Activated CD8-positive, alpha-beta memory T cell treated with anti-CD3 and anti-CD28 coated beads, Interleukin-2, amount 50 U/mL, for 1 hour (primary cell): Measurements from ENCODE around the gene CAPRIN1.

ENCODE experiments used
- DNase-seq: peaks from one replicate; pipeline ENCODE4 v3.0.0-alpha.2; 2020; ENCODE audit errors: extremely low read depth

Gene CAPRIN1, protein sequence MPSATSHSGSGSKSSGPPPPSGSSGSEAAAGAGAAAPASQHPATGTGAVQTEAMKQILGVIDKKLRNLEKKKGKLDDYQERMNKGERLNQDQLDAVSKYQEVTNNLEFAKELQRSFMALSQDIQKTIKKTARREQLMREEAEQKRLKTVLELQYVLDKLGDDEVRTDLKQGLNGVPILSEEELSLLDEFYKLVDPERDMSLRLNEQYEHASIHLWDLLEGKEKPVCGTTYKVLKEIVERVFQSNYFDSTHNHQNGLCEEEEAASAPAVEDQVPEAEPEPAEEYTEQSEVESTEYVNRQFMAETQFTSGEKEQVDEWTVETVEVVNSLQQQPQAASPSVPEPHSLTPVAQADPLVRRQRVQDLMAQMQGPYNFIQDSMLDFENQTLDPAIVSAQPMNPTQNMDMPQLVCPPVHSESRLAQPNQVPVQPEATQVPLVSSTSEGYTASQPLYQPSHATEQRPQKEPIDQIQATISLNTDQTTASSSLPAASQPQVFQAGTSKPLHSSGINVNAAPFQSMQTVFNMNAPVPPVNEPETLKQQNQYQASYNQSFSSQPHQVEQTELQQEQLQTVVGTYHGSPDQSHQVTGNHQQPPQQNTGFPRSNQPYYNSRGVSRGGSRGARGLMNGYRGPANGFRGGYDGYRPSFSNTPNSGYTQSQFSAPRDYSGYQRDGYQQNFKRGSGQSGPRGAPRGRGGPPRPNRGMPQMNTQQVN

DNA sequence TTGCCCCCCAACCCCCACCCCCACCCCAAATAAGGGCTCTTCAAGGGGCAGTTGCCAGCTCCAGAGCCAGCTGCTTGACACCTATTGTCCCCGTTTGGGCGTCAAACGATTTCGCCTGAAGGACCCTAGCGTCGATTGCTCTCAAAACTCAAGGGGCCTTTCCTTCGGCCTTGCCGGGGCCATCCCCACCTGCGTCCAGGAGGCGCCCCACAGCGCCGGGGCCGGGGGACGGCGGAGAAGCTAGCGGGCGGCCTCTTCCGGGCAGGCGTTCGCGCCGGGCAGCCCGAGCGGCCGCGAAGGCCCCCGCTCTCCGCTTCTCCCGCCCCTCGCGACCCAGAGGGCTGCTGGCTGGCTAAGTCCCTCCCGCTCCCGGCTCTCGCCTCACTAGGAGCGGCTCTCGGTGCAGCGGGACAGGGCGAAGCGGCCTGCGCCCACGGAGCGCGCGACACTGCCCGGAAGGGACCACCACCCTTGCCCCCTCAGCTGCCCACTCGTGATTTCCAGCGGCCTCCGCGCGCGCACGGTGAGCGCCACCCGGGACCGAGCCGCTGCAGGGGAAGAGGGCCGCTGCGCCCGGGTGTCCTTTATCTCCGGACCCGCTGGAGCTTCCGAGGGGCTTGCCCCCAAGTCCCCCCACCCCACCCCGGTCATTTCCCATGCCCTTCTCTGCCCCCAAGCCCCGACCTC lies at the start of gene CAPRIN1:
Gene CAPRIN1, plus strand, starts transcription at position 383 of the 687 bp plus-strand sequence. CDS start 690 bp downstream, outside the sequence.
- peak; percentile 56 for DNase-seq

DNA sequence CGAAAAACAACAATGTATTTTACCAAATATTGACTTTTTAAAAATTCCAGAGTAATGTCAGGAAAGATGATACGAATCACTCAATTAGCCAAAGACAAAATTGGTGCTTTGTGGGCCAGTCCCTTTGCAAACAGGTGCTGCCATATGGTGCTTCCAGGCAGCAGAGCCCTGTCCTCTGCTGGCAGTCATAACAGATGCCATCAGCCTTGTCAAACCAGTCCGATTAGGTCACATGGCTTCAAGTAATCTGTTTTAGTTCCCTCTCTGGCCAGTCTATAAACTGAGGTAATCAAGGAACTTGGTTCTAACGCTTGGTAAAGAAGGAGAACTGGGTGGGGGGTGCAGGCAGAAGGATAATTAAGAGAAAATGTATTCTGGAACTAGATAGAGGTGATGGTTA lies 49.1 kb upstream of the CAPRIN1 start:
- no peak for DNase-seq

DNA sequence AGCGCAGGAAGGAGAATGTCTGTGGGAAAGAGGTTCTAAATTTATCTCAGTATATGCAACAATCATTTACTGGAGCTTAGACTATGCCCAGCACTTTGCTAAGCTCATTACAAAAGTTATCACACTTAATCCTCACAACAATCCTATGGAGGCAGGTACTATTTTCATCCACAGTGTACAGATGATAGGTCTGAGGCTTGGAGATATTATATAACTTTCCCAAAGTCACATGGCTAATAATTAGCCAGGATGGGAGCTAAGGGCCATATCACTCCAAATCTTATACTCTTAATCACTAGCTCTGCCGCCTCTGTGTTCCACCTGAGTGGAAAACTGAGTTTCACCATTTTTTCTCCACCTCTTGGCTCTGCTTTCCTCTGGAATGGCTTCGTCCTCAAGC lies 47.3 kb upstream of the CAPRIN1 start:
- no peak for DNase-seq

DNA sequence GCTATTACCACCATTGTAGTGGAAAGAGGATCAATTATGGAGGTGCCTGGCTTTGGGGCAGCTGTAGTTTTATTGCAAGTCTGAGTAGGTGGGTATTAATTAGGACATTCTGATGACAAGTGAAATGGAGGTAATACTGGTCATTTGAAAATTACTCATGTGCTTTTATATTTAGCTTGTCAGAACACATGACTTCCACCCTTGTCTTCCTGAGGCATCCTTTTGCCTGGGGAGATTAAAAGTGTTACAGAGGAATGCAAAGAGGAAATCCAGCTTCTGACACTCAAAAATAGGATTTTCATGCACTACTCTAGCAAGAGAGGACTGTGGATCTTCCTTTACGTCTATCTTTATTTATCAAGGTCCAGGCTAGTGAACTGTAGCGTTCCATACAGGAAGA lies 44.7 kb upstream of the CAPRIN1 start:
- DNase-seq, result no peak

DNA sequence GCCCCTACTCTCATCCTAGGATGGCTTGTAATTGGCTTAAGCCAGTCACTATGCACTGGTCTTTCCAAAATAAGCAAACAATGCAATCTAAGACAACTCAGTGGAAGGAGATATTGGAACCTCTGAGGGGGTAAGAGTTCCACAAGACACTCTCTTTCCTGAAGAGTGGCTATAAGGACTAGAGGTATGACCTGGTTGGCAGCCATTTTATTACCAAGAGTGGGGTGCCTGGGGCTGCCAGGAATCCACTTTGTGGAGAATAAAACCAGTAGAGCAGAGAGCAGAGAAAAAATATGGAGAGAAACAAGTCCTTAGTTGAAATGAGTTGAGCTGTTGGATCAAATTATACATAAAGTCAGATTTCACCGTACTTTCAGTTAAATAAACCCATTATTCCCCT lies 38.8 kb upstream of the CAPRIN1 start:
- no peak for DNase-seq

DNA sequence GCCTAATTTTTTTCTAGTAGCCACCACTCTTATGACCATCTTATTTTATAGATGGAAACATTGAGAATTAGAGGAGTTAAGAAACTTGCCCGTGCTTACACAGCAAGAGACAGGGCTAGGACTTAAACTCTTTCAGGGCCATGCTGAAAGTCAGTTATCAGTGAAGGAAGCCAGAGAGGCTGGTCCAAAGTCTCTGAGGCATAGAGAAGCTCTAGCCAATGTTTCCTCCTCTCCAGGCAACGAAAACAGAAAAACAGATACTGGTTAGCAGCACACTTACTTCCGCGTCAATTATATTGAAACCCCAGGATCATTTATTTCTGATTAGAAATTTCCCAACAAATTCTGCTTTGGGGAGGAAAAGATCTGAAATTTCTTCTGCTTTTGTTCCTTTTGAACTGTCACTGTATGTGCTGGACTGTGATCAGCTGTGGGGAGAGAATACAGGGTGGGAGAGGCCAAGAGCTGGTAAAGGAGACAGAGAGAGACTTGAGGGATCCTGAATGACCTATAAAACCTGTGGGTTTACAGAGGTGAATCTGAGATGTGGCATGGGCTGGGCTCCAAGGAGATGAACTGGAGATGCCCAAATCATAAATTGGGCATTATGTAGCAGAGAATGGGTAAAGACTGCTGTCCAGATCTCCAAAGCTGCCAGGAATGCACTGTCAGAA lies 37.5 kb upstream of the CAPRIN1 start:
- no peak for DNase-seq

DNA sequence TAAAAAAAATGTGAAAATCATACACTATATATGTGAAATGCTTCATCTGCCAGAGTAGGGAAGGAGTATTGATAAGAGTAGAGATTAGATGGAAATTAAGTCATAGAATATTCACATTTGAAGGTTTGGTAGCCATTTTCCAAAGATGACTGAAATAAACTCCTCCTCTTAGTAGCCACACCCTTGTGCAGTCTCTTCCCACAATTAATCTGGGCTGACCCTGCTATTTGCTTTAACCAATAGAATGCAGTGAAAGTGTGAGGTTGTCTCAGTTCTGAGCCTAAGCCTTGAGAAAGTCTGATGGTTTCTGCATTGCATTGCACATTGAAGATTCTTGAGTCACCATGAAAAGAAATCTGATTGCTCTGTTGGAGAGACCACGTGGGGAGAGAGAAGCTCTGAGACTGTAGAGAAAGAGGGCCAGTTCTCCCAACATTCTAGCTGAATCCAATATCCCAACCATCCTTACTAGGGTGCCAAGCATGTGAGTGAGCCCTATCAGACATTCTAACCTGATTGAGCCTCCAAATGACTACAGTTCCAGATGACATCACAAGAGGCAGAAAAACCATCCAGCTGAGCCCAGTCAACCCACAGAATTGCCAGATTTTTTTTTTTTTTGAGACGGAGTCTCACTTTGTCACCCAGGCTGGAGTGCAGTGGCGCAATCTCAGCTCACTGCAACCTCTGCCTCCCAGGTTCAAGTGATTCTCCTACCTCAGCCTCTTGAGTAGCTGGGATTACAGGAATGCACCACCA lies 29.4 kb upstream of the CAPRIN1 start:
- DNase-seq, result no peak

DNA sequence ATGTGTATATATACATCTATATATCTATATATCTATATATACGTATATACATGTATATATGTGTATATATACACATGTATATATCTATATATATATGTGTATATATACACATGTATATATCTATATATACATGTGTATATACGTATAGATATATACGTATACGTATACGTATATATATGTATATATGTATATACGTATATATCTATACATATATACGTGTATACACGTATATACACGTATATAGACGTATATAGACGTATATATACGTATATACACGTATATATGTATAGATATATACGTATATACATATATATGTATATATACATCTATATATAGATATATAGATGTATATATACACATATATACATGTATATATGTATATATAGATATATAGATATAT lies 25.1 kb upstream of the CAPRIN1 start:
- DNase-seq, result no peak

DNA sequence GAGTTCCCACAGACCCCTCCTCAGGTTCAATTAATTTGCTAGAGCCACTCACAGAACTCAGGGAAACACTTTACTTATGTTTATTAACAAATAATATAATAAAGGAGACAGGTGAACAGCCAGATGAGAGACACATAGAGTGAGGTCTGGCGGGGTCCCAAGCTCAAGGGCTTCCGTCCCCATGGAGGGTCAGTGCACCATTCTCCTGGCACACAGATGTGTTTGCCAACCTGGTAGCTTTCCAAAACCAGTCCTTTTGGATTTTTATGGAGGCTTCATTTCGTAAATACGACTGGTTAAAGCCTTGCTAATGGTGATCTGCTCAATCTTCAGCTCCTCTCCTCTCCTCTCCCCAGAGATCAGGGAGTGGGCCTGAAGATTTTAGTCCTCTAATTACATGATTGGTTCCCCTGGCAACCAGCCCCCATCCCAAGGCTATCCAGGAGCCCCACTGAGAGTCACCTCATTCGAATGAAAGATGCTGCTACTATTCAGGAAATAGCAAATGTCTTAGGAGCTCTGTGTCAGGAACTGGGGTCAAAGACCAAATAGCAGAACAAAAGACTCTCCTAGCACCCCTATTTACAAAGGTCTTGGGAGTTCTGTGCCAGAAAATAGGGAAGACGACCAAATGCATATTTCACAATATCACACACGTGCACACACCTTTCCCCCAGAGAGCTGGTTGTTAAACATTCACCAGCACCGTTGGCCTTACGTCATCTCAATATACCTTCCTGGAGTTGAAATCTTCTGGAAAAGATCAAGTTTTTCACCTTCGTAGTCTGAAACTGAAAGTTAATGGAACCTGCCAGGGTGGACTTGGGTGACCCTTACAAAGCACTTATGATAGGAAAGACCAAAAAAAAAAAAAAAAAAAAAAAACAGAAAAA lies 23.8 kb upstream of the CAPRIN1 start:
- DNase-seq, result no peak

DNA sequence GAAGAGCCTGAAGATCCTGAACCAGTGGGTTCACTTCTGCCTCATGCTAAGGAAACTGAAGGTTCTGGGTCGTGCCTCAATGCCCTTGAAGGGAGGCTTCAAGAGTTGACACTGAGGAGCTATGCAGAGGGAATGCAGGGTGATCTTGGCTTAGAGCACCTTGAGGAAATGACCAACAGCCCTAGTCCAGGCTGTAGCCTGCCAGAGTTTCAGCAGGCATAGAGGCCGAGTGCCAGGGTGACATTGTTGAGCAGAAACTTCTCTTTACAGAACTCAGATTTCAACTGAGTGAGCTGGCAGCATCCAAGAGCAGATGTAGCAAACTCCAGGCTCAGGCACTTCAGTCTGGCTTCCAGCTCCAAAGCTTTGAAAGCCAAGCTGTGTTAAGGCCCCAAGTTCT lies 23.1 kb upstream of the CAPRIN1 start:
- DNase-seq, result no peak

DNA sequence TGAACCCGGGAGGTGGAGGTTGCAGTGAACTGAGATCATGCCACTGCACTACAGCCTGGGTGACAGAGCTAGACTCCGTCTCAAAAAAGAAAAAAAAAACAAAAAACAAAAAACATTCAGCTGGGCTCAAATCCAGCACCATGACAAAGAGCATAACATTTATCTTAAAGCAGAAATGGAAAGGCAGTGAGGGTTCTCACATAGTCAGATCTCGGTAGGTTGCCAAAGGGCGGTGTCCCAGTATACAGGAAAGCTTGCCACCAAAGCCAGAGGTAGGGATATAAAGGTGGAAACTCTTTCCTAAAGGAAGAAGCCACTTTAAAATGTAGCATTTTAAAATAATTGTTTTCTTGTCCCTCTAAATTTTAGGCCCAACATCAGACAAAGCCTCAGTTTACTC lies 22.4 kb upstream of the CAPRIN1 start:
- DNase-seq, result no peak

DNA sequence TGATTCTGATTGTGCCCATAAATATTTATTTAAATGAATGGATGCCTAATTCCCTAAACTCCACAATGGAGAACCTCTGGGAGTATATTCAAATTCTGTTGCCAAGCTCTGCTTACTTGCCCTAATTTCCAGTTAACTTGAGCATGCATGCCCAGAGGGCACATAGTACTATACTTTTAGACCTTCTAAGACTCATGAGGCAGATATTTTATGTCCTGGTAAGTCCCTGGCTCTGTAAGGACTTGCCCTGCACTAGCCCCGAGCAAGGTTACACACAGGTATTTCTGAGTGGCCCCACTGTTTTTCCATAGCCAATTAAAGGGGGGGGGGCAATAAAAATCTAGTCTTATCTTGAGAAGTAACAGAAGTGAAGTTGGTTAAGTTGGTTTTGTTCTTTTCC lies 21.1 kb upstream of the CAPRIN1 start:
- DNase-seq, result no peak

DNA sequence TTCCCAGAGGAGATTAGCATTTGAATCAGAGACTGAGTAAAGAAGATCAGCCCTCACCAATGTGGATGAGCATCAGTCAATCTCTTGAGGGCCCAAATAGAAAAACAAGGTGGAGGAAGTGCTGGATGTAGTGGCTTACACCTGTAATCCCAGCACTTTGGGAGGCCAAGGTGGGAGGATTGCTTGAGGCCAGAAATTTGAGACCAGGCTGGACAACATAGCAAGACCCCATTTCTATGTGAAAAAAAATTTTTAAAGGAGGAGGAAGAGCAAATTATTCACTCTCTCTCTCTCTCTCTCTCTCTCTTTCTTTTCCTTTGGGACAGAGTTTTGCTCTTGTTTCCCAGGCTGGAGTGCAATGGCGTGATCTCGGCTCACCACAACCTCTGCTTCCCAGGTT lies 18.1 kb upstream of the CAPRIN1 start:
- DNase-seq, result no peak

DNA sequence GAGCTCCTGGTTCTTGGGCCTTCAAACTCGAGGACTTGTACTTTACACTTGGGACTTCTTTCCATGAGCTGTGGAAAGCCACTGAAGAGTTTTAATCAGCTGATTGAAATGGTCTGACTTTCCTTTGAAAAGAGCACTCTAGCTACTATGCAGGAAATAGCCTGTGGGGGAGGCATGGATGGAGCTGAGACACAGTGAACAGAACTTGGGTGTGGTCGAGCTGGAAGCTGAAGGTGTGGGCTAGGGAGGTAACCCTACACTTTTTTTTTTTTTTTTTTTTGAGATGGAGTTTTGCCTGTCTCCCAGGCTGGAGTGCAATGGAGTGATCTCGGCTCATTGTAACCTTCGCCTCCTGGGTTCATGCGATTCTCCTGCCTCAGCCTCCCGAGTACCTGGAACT lies 17.5 kb upstream of the CAPRIN1 start:
- DNase-seq, result no peak

DNA sequence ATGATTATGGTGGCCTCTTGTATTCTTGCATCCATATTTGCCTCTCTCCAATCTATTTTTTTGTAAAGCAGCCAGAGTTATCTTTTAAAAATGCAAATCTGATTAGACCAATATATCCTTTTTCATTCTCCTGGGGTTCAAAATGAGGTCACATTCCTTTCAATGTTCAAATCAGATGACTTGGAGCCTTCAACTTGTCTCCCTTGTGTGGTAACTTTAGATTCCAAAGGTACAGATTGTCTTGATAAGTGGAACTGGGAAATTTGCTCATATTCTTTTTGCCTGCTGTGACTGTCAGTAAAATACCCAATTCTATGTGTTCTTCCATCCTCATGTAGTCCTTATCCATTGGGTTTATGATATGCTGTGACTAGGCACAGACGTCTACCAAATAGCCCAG lies 15.1 kb upstream of the CAPRIN1 start:
- DNase-seq, result no peak

DNA sequence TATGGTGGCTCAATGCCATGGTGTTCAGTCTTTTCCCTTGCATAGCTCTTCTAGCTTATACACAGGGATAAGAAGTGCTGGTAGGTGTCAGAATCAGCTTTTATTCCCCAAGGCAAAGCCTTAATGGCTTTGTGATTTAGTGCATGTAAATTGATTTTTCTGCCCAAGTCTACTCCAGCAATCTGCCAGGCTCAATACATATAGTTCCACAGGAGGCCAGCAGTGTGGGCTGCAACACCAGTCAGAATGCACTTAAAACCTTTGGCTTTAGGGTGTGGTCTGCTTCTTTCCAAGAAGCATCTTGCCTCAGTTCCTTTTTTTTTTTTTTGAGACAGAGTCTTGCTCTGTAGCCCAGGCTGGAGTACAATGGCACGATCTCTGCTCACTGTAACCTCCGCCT lies 14.5 kb upstream of the CAPRIN1 start:
- no peak for DNase-seq

DNA sequence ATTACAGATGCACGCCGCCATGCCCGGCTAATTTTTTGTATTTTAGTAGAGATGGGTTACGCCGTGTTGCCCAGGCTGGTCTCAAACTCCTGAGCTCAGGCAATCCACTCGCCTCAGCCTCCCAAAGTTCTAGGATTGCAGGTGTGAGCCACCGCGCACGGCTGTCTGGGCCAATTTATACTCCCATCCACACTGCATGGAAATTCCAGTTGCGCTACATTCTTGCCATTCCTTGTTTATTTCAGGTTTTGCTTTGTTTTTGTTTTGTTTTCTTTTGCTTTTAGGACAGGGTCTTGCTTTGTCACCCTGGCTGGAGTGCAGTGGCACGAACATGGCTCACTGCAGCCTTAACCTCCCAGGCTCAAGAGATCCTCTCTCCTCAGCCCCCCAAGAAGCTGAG lies 11.0 kb upstream of the CAPRIN1 start:
- DNase-seq, result no peak

DNA sequence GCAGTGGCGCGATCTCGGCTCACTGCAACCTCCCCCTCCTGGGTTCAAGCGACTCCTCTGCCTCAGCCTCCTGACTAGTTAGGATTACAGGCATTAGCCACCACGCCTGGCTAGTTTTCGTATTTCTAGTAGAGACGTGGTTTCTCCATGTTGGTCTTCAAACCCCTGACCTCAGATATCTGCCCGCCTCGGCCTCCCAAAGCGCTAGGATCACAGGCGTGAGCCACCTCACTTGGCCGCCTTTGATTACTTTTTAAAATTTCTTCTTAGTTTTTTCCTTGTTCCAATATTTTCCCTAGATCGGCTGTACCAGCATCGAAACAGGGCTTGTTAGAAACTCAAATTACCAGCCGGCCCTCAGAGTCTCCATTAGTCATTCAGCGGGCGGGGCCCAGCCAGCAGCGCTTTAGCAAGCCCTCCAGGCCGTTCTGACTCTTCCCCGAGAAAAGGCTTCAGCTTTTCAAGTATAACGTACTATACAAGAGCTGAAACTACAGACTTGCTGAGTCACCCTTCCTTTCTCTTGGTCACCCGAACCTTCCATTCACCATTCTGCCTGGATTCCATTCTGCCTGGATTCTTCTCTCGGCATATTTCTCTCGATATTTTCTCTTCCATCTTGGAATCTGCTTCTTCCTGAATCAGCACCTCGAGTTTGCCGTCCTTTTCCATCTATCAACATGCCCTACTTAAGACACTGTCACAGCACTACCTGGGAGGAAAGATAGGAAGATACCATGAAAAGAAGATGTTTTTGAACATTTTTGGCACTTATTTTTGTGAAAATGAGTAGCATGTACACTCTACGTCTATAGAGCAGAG lies 6.7 kb upstream of the CAPRIN1 start:
- no peak for DNase-seq

DNA sequence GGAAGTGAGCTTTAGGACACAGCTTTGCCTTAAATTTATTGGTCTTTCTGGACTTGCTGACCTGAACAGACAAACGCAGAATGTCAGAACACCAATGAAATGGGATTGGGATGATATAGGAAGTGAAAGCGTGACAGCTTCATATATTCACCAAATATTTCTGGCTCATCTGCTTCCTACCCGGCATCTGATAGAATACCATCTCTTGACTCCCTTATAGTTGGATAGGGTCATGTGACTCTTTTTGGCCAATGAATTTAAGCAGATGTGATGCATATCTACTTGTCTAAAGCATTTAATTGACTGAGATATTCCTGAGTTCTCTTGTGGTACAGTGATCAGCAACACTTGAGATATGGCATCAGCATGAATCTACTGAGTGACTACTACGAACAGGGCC lies 2.5 kb upstream of the CAPRIN1 start:
- no peak for DNase-seq
